CD4-positive, alpha-beta memory T cell (primary cell): ENCODE measurements around the gene TRIM17. TPM values are rescaled to one million over a fixed set of nuclear protein-coding genes. Genes with fewer than 3 reads are reported as not detected.
A peak's percentile ranks its signal among the peaks of the same experiment; 100 is the strongest.

Experiments used
- CTCF ChIA-PET: fragments of 350-600 bp; sonication (Branson Sonifier 250); formaldehyde crosslinking; loops from one replicate; lab custom pipeline; 2021; ENCODE audit warnings: inconsistent platforms; ENCODE audit not compliant: partially characterized antibody; lab: Charles Lee
- POLR2A ChIA-PET: fragments of 350-600 bp; sonication (Branson Sonifier 250); formaldehyde crosslinking; loops from one replicate; lab custom pipeline; 2021; ENCODE audit not compliant: partially characterized antibody; lab: Charles Lee
- DNase-seq, 5 donors: peaks; one replicate each; pipeline versions ENCODE4 v3.0.0 to v3.0.0-alpha.2; 2020 to 2022; ENCODE audit warnings: mixed read lengths in 1 of 5
- H3K27ac ChIP-seq: one replicate; pipeline ENCODE4 v1.7.0; 2013; ENCODE audit warnings: low read depth, low read length
- H3K27me3 ChIP-seq: 2 replicates; pipeline ENCODE4 v1.7.0; 2013; ENCODE audit warnings: mild to moderate bottlenecking, low read length, moderate library complexity; ENCODE audit not compliant: insufficient read depth
- H3K36me3 ChIP-seq: 2 replicates; pipeline ENCODE4 v1.7.0; 2013; ENCODE audit warnings: mild to moderate bottlenecking, low read length, moderate library complexity; ENCODE audit not compliant: insufficient read depth
- H3K4me1 ChIP-seq: 2 replicates; pipeline ENCODE4 v1.7.0; 2013; ENCODE audit warnings: mild to moderate bottlenecking, low read length, moderate library complexity; ENCODE audit not compliant: insufficient read depth
- H3K4me3 ChIP-seq, 2 donors: one replicate each; pipeline ENCODE4 v1.7.0; 2013; ENCODE audit warnings: low read length in 2 of 2, mild to moderate bottlenecking in 1 of 2
- H3K9me3 ChIP-seq, 2 donors: one replicate each; pipeline ENCODE4 v1.7.0; 2013; ENCODE audit warnings: low read length in 2 of 2, control low read depth in 1 of 2; ENCODE audit not compliant: control insufficient read depth in 1 of 2
- H3K27ac Mint-ChIP-seq, 7 donors: one replicate each; pipeline ENCODE4 v1.8.0; 2020 to 2021; ENCODE audit warnings: mixed read lengths in 7 of 7, mild to moderate bottlenecking in 6 of 7, inconsistent platforms in 3 of 7, moderate library complexity in 3 of 7
- H3K27me3 Mint-ChIP-seq, 2 donors: one replicate each; pipeline ENCODE4 v1.8.0; 2020 to 2021; ENCODE audit warnings: mixed read lengths in 2 of 2
- H3K36me3 Mint-ChIP-seq, 2 donors: one replicate each; pipeline ENCODE4 v1.8.0; 2020 to 2021; ENCODE audit warnings: mixed read lengths in 2 of 2, inconsistent platforms in 1 of 2, mild to moderate bottlenecking in 1 of 2
- H3K4me1 Mint-ChIP-seq, 4 donors: one replicate each; pipeline ENCODE4 v1.8.0; 2020 to 2021; ENCODE audit warnings: mixed read lengths in 4 of 4, mild to moderate bottlenecking in 1 of 4
- H3K4me3 Mint-ChIP-seq, 8 donors: one replicate each; pipeline ENCODE4 v1.8.0; 2020 to 2021; ENCODE audit warnings: mixed read lengths in 8 of 8, mild to moderate bottlenecking in 7 of 8, moderate library complexity in 6 of 8, inconsistent platforms in 3 of 8
- H3K9me3 Mint-ChIP-seq, 8 donors: one replicate each; pipeline ENCODE4 v1.8.0; 2020 to 2021; ENCODE audit warnings: mixed read lengths in 8 of 8, mild to moderate bottlenecking in 5 of 8, inconsistent platforms in 3 of 8, moderate library complexity in 1 of 8
- intact Hi-C: fragments of 100-400 bp; cut with micrococcal nuclease; formaldehyde crosslinking; loops from one replicate; pipeline ENCODE4 v1.15.1; 2023
- microRNA-seq: library from miRNA; unstranded; fragments of <30 nt; microRNA quantifications from one replicate; pipeline ENCODE4 v1.2.0, GENCODE V29; 2021; ENCODE audit warnings: borderline replicate concordance, borderline number of aligned reads, borderline microRNAs expressed, mixed read lengths
- polyA plus RNA-seq, 2 donors: library from polyadenylated mRNA; unstranded; fragments of 300-500 nt; fragmentation: Illumina TruSeq; gene quantifications; one replicate each; pipeline ENCODE4 v1.2.3, GENCODE V29; 2021
- total RNA-seq, 2 experiments: library from RNA; stranded (reverse); gene quantifications; one replicate each; pipeline ENCODE4 v1.2.3, GENCODE V29; 2021

The TRIM17 gene
- total and polyA plus RNA-seq, 4 experiments from 2014 or later, result 0.25 to 0.76 (median 0.69) TPM; not detected in 1

DNA sequence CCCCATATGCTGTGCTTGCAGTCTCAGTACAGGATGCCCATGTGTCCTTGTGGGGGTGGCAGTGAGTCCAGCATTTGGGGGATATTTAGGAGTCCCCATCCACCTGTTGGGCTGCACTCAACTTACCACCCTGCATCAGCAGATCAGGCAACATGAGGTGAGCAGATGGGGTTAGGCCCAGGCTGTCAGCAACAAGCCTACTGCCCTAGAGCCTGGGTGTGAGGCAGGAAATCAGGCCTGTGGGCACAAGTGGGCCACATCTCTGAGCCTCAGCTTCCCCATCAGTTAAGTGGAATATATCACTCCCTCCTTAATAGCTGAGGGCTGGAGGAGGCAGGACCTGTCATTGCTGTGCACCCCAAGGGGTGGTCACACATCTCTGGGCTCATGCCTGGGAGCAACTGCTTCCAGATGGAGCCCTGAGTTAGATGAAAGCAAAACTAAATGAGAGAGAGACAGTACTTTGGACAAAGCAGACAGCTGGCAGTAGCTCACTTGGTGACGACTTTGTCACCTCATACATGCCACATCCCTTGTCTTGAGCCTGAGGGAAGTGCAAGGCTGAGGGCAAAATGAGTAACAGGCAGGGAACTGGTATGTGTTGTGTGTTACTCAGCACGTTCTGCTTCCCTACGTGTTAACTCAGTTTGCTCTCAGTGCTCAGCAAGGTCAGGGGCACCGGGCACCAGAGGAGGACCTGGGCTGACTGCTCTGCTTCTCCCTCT lies 58.5 kb downstream of the TRIM17 start:
- H3K4me3 Mint-ChIP-seq, result no peak overlapping the region
- H3K36me3 Mint-ChIP-seq, result no peaks in the 10 kb centered on the region
- H3K9me3 Mint-ChIP-seq, result no peaks in the 10 kb centered on the region
- Histone ChIP-seq H3K4me1 (no peaks in the 10 kb centered on the region), H3K9me3 (no peaks in the 10 kb centered on the region), H3K27me3 (no peaks in the 10 kb centered on the region), H3K36me3 (no peaks in the 10 kb centered on the region), H3K27ac (no peak overlapping the region), H3K4me3 (no peak overlapping the region)
- peaks cover 0 to 1% (median 0%) of the 10 kb centered on the region in 4 donors for H3K4me1 Mint-ChIP-seq
- ChIA-PET POLR2A (no interaction called here), CTCF (no interaction called here)
- no peak for DNase-seq
- intact Hi-C loops, result no loop called here
- H3K27ac Mint-ChIP-seq, result peak overlapping the region in 1 of 7 donors; percentile 39
- no peaks in the 10 kb centered on the region for H3K27me3 Mint-ChIP-seq

Small RNA genes within 50 kb of the gene (microRNA-seq; reads per million reads assigned to microRNA genes)
- gene MIR4666A (not detected), gene MIR6742 (not detected)

Other genes starting within 250 kb of the TRIM17 start
- 10 to 100 TPM; 76.0 to 91.4 TPM for gene OBSCN, start 208.8 kb downstream of the TRIM17 start, total RNA-seq
- 1 to 10 TPM in 1 of 2 donors, under 1 TPM in 1; 0.19 to 3.5 TPM for gene OBSCN, start 208.8 kb downstream of the TRIM17 start, polyA plus RNA-seq
- gene TRIM11, start 10.0 kb downstream of the TRIM17 start, total RNA-seq, result 10 to 100 TPM; 56.6 to 61.7 TPM
- 10 to 100 TPM; 11.0 to 26.2 TPM for gene TRIM11, start 10.0 kb downstream of the TRIM17 start, polyA plus RNA-seq
- 10 to 100 TPM; 67.4 to 73.4 TPM for gene RNF187, start 70.5 kb upstream of the TRIM17 start, total RNA-seq
- gene RNF187, start 70.5 kb upstream of the TRIM17 start, polyA plus RNA-seq, result 10 to 100 TPM; 15.3 to 46.4 TPM